Measurements from ENCODE around the gene DPF3.

The DPF3 gene

DNA sequence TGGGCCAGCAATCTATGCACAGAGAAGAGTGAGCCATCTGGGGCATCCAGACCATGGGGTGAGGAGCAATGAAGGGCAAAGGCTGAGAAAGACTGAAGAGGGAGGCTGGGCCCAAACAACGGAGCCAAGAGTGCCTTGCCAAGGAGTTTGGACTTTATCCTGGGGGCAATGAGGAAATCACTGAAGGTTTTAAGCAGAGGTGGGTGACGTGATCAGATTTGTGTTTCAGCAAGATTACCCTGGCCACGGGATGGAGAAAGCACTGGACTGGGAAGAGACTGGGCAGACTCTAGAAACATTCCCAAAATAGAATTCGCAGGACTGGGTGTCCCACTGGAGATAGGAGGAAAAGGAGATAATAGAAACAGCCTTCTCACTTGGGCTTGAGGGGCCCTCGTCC is 65.3 kb downstream of the DPF3 start:
- Mint-ChIP-seq H3K27me3 (ENCODE audit: low read depth) (peaks cover 24% of the 10 kb centered on the region), H3K9me3 (no peaks in the 10 kb centered on the region), H3K27ac (no peak overlapping the region), H3K4me3 (no peak overlapping the region), H3K4me1 (ENCODE audit: low read depth) (no peaks in the 10 kb centered on the region), H3K36me3 (ENCODE audit: low read depth) (no peaks in the 10 kb centered on the region)
- DNase-seq (ENCODE audit: low spot score): no peak

DNA sequence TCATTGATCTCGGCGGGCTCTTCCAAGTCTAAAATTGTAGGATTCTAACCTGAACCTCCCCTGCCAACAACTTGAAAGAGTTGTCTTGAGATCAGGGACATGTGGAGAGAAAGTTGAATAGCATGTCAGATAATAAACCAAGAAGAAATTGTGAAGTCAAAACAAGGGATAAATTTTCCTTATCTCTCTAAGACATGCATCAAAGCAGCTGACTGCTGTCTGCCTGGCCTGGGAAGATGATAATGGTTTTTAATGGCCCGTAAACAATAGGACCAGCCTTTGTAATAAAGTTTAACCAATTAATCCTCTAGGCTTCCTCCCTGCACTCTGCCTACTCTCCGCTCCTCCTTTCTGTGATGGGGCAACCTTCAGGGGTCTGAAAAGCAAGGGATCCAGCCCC is 67.9 kb downstream of the DPF3 start:
- Mint-ChIP-seq H3K27ac (no peak overlapping the region), H3K4me3 (no peak overlapping the region), H3K27me3 (ENCODE audit: low read depth) (peaks cover 14% of the 10 kb centered on the region), H3K36me3 (ENCODE audit: low read depth) (no peaks in the 10 kb centered on the region), H3K4me1 (ENCODE audit: low read depth) (no peaks in the 10 kb centered on the region), H3K9me3 (no peaks in the 10 kb centered on the region)
- no peak for DNase-seq (ENCODE audit: low spot score)

- H3K4me1 Mint-ChIP-seq (ENCODE audit: low read depth): no peaks in the 10 kb centered on the region
- H3K36me3 Mint-ChIP-seq (ENCODE audit: low read depth): no peaks in the 10 kb centered on the region
- no peaks in the 10 kb centered on the region for H3K9me3 Mint-ChIP-seq
- H3K27me3 Mint-ChIP-seq (ENCODE audit: low read depth): peaks cover 9% of the 10 kb centered on the region
- no peak for DNase-seq (ENCODE audit: low spot score)
- no peak overlapping the region for H3K27ac Mint-ChIP-seq
- H3K4me3 Mint-ChIP-seq: no peak overlapping the region
Measured at GRCh38 chr14:72825486-72825885, 68.4 kb downstream of the DPF3 start.

DNA sequence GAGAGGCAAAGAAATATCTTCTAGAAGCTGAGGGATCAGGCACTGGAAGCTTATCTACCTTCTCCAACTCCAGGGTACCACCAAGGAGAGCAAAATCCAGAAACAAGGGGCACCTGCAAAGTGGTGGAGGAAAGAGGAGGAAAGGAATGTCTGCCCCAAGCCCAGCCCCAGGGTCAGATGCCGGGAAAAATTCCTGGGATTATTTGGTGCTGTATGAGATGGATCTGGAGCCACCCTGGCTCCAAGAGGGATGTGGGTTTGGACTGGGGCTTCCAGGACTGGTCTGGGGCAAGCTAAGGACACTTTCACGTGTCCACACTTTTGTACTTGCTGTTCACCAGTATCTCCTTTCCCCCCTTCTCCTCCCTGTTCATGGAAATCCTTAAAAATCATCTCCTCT is 69.8 kb downstream of the DPF3 start:
- Mint-ChIP-seq H3K36me3 (ENCODE audit: low read depth) (no peaks in the 10 kb centered on the region), H3K27ac (no peak overlapping the region), H3K4me3 (no peak overlapping the region), H3K9me3 (peaks cover 2% of the 10 kb centered on the region), H3K4me1 (ENCODE audit: low read depth) (no peaks in the 10 kb centered on the region), H3K27me3 (ENCODE audit: low read depth) (peaks cover 8% of the 10 kb centered on the region)
- DNase-seq (ENCODE audit: low spot score): no peak

DNA sequence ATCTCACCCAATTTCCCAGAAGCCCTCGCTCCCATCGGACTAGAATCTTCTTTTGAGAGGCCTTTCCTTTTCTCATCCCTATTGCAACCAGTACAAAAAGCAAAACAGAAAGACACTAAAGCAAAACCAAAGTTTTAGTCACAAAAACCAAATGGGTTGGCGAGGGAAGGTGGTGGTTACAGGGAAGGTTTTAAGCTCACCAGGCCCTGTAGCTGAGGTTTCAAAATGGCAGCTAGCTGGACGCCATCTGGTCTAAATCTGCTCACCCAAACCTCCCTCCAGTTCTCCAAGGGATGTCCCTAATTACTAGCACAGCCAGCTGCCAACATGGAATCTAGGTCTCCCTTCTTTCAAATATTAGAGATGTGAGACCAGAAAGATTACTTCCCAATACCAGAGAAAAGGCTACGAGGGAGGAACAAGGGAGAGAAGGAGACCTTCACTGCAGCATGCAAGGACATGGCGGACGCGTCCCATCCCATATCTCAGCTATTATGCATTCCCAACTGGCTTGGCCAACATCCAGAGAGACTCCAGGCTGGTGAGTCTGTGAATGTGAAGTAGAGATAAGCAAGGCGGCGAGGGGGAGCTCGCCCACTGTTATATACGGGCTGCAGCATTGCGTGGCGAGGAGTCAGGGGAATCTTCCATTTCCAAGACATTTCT is 70.8 kb downstream of the DPF3 start:
- Mint-ChIP-seq H3K36me3 (ENCODE audit: low read depth) (no peaks in the 10 kb centered on the region), H3K27me3 (ENCODE audit: low read depth) (peaks cover 3% of the 10 kb centered on the region), H3K27ac (no peak overlapping the region)

GRCh38 chr14:72818998-72819397 is 74.9 kb downstream of the DPF3 start:
- H3K27me3 Mint-ChIP-seq (ENCODE audit: low read depth): no peaks in the 10 kb centered on the region
- no peak overlapping the region for H3K4me3 Mint-ChIP-seq
- H3K27ac Mint-ChIP-seq: no peak overlapping the region
- no peaks in the 10 kb centered on the region for H3K36me3 Mint-ChIP-seq (ENCODE audit: low read depth)
- peaks cover 3% of the 10 kb centered on the region for H3K4me1 Mint-ChIP-seq (ENCODE audit: low read depth)
- no peak for DNase-seq (ENCODE audit: low spot score)
- peaks cover 6% of the 10 kb centered on the region for H3K9me3 Mint-ChIP-seq

More for the DNA sequence above, 70.8 kb downstream of the DPF3 start:
- H3K9me3 Mint-ChIP-seq: peaks cover 6% of the 10 kb centered on the region
- no peak for DNase-seq (ENCODE audit: low spot score)
- H3K4me3 Mint-ChIP-seq: no peak overlapping the region
- H3K4me1 Mint-ChIP-seq (ENCODE audit: low read depth): no peaks in the 10 kb centered on the region

DNA sequence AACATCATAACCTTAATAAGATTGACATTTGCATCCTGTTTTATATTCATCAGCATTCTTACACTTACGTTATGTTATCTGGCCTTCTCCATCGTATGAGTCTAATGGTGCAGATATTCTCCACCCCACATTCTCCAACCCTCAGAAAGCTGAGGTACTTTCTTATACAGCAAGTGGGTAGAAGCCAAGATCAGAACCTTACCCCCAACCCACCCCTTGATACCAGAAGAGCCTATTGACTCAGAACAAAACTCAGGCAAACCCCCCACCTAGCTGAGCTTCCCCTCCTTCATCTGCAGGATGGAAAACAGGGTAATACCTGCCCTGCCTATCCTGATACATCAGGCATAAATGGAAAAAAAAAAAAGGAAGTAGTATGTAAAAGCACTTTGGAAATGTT is 77.6 kb downstream of the DPF3 start:
- Mint-ChIP-seq H3K36me3 (ENCODE audit: low read depth) (no peaks in the 10 kb centered on the region), H3K9me3 (peaks cover 6% of the 10 kb centered on the region), H3K27ac (no peak overlapping the region), H3K4me1 (ENCODE audit: low read depth) (peaks cover 5% of the 10 kb centered on the region), H3K4me3 (no peak overlapping the region), H3K27me3 (ENCODE audit: low read depth) (no peaks in the 10 kb centered on the region)
- DNase-seq (ENCODE audit: low spot score): no peak

DNA sequence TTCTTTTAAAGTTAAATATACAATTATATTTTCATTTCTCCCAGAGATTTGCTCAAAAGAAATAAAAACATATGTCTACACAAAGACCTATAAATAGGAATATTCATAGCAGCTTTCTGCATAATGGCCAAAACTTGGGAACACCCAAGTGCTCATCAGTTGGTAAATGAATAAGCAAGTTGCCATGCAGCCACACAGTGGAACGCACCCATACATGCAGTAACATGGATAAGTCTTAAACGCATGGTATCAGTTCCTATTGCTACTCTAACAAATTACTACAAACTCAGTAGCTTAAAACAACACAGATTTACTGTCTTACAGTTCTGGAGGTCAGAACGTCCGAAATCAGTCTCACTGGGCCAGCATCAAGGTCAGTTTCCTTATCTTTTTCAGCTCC is 78.5 kb downstream of the DPF3 start:
- H3K27ac Mint-ChIP-seq: no peak overlapping the region
- H3K27me3 Mint-ChIP-seq (ENCODE audit: low read depth): no peaks in the 10 kb centered on the region
- DNase-seq (ENCODE audit: low spot score): no peak
- peaks cover 6% of the 10 kb centered on the region for H3K9me3 Mint-ChIP-seq
- H3K4me3 Mint-ChIP-seq: no peak overlapping the region
- H3K4me1 Mint-ChIP-seq (ENCODE audit: low read depth): peaks cover 7% of the 10 kb centered on the region
- H3K36me3 Mint-ChIP-seq (ENCODE audit: low read depth): no peaks in the 10 kb centered on the region

GRCh38 chr14:72812292-72812851 is 81.5 kb downstream of the DPF3 start:
- H3K27me3 Mint-ChIP-seq (ENCODE audit: low read depth): no peaks in the 10 kb centered on the region
- peaks cover 2% of the 10 kb centered on the region for H3K36me3 Mint-ChIP-seq (ENCODE audit: low read depth)
- H3K27ac Mint-ChIP-seq: no peak overlapping the region
- no peaks in the 10 kb centered on the region for H3K9me3 Mint-ChIP-seq
- H3K4me1 Mint-ChIP-seq (ENCODE audit: low read depth): peaks cover 15% of the 10 kb centered on the region
- no peak overlapping the region for H3K4me3 Mint-ChIP-seq
- DNase-seq (ENCODE audit: low spot score): no peak

GRCh38 chr14:72810201-72810600 is 83.7 kb downstream of the DPF3 start:
- Mint-ChIP-seq H3K4me3 (peak overlapping the region; percentile 45), H3K27me3 (ENCODE audit: low read depth) (no peaks in the 10 kb centered on the region), H3K4me1 (ENCODE audit: low read depth) (peaks cover 12% of the 10 kb centered on the region), H3K9me3 (no peaks in the 10 kb centered on the region), H3K36me3 (ENCODE audit: low read depth) (peaks cover 2% of the 10 kb centered on the region), H3K27ac (peak overlapping the region; percentile 74)
- peak; percentile 75 for DNase-seq (ENCODE audit: low spot score)

DNA sequence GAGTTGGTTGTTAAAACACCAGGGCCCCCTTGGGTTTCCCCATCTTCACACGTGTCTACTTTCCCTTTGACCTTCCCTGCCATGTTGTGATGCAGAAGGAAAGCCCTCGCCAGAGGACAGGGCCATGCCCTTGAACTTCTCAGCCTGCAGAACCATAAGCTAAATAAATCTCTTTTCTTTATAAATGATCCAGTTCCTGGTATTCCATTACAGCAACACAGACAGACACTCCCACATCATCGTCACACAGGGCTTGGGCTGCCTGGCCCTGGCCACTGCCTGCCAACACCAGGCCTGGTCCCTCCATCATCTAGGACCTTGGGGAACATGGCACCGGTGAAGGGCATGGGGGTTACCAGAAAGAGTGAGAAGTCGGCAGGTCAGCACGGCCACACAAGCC is 84.8 kb downstream of the DPF3 start:
- peaks cover 2% of the 10 kb centered on the region for H3K36me3 Mint-ChIP-seq (ENCODE audit: low read depth)
- no peak overlapping the region for H3K4me3 Mint-ChIP-seq
- no peak overlapping the region for H3K27ac Mint-ChIP-seq
- peaks cover 12% of the 10 kb centered on the region for H3K4me1 Mint-ChIP-seq (ENCODE audit: low read depth)
- H3K9me3 Mint-ChIP-seq: no peaks in the 10 kb centered on the region
- H3K27me3 Mint-ChIP-seq (ENCODE audit: low read depth): no peaks in the 10 kb centered on the region
- DNase-seq (ENCODE audit: low spot score): no peak

DNA sequence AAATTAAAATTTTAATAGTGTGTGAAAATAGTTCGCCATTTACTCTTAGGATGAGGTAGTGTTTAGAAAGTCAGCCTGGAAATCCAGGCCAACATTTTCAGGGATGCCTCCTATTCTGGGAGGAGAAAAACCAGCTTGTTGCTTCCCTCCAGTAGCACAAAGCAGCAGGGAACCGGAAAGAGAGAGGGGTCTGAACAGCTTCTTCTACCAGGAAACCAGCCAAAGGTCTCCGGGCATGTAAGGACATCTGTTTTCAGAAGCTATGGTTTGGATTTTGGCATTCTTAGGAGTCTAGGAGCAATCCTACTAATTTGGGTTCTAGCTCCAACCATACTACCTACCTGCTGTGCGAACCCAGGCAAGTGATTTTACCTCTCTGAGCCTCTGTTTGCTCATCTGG is 85.3 kb downstream of the DPF3 start:
- H3K9me3 Mint-ChIP-seq: no peaks in the 10 kb centered on the region
- H3K4me3 Mint-ChIP-seq: no peak overlapping the region
- no peak for DNase-seq (ENCODE audit: low spot score)
- H3K27me3 Mint-ChIP-seq (ENCODE audit: low read depth): no peaks in the 10 kb centered on the region
- peaks cover 2% of the 10 kb centered on the region for H3K36me3 Mint-ChIP-seq (ENCODE audit: low read depth)
- H3K4me1 Mint-ChIP-seq (ENCODE audit: low read depth): peaks cover 12% of the 10 kb centered on the region
- H3K27ac Mint-ChIP-seq: no peak overlapping the region

GRCh38 chr14:72802588-72802946 is 91.3 kb downstream of the DPF3 start:
- Mint-ChIP-seq H3K4me3 (no peak overlapping the region), H3K36me3 (ENCODE audit: low read depth) (no peaks in the 10 kb centered on the region), H3K27ac (no peak overlapping the region), H3K9me3 (no peaks in the 10 kb centered on the region), H3K27me3 (ENCODE audit: low read depth) (no peaks in the 10 kb centered on the region), H3K4me1 (ENCODE audit: low read depth) (peaks cover 4% of the 10 kb centered on the region)
- no peak for DNase-seq (ENCODE audit: low spot score)

- Mint-ChIP-seq H3K4me1 (ENCODE audit: low read depth) (peaks cover 4% of the 10 kb centered on the region), H3K36me3 (ENCODE audit: low read depth) (no peaks in the 10 kb centered on the region), H3K27me3 (ENCODE audit: low read depth) (no peaks in the 10 kb centered on the region), H3K4me3 (no peak overlapping the region), H3K27ac (no peak overlapping the region), H3K9me3 (no peaks in the 10 kb centered on the region)
- DNase-seq (ENCODE audit: low spot score): no peak
Measured at GRCh38 chr14:72801836-72802587, 91.9 kb downstream of the DPF3 start.

Measured in T-helper 2 cell treated with Interferon-gamma antibody and Interleukin-4, amounts not matched to agents 5 μg/mL and 100 μg/mL, for 36 hours (primary cell).